ENCODE results near the gene FAM228B.

The FAM228B gene

DNA sequence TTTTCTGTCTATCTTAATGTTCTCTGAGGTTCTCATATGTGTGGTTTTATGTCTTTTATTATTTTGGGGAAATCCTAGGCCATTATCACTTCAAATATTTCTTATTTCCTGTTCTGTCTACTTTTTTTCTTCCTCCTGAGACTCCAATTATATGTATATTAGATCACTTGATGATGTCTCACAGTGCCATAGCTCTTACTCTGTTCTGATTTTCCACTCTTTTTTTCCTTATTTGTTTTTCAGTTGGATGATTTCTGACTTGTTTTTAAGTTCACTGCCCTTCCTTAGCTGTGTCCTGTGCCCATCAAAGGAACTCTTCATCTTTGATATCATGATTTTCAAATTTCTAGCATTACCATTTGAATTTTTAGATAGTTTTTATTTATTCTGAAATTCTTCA lies 24.1 kb downstream of the FAM228B start:
- no peak for DNase-seq
- H3K4me2 ChIP-seq (ENCODE audit: low read length), result no peak overlapping the region
- no peak overlapping the region for H3K27ac ChIP-seq (ENCODE audit: low read depth, low read length)
- H4K5ac ChIP-seq (ENCODE audit: low read length), result no peak overlapping the region
- H2BK120ac ChIP-seq (ENCODE audit: low read depth, low read length), result no peak overlapping the region
- H3K18ac ChIP-seq (ENCODE audit: low read length), result no peak overlapping the region
- H4K8ac ChIP-seq (ENCODE audit: low read depth, low read length), result no peak overlapping the region
- no peak overlapping the region for H3K4me3 ChIP-seq (ENCODE audit: low read length)
- no peak overlapping the region for H3K9ac ChIP-seq (ENCODE audit: low read length)
- H2BK5ac ChIP-seq (ENCODE audit: low read length), result no peak overlapping the region
- no peak overlapping the region for H3K23ac ChIP-seq (ENCODE audit: low read length)
- H2BK15ac ChIP-seq (replicated peaks; ENCODE audit: low read depth), result no peak overlapping the region
- no peaks in the 10 kb centered on the region for H3K36me3 ChIP-seq (ENCODE audit: control insufficient read depth, insufficient read depth, low read length)
- H3K79me2 ChIP-seq (ENCODE audit: control insufficient read depth, insufficient read depth, low read length), result no peaks in the 10 kb centered on the region
- H3K4me1 ChIP-seq (ENCODE audit: control insufficient read depth, low read depth, low read length), result no peaks in the 10 kb centered on the region
- H3K4ac ChIP-seq (ENCODE audit: low read depth, low read length), result no peak overlapping the region
- no peaks in the 10 kb centered on the region for H3K79me1 ChIP-seq (ENCODE audit: low read length)
- H3K56ac ChIP-seq (ENCODE audit: low read length), result no peak overlapping the region
- H3K27me3 ChIP-seq (ENCODE audit: insufficient read depth, low read length, poor library complexity), result no peaks in the 10 kb centered on the region
- H2AK5ac ChIP-seq (ENCODE audit: low read length), result no peak overlapping the region

DNA sequence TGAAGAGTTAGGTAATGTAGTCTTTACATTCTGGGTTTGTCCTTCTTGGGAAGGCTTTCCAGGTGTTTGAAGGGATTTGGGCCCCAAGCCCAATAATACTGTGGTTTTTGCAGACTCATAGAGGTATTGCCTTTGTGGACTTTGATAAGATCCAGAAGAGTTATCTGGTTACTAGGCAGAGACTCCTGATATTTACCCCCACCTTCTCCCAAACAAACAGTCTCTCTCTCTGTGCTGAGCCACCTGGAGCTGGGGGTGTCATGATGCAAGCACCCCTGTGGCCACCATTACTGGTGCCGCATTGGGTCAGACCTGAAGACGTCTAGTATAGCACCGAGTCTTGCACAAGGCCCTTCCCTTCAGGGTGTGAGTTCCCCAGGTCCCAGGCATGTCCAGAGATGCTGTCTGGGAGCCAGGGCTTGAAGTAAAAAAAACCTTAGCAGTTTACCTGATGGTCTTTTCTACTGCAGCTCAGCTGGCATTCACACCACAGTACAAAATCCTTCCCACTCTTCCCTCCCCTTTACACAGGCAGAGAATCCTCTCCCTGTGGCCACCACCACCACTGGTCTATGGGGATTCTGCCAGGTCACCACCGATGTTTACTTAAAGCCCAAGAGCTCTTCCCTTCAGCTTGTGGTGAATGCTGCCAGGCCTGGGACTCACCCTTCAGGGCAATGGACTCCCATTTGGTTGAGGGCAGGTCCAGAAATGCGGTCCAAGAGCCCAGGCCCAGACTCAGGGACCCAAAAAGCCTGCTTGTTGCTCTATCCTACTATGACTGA lies 29.3 kb downstream of the FAM228B start:
- H3K18ac ChIP-seq (ENCODE audit: low read length), result no peak overlapping the region
- H4K8ac ChIP-seq (ENCODE audit: low read depth, low read length), result no peak overlapping the region
- no peak overlapping the region for H3K27ac ChIP-seq (ENCODE audit: low read depth, low read length)
- no peaks in the 10 kb centered on the region for H3K79me2 ChIP-seq (ENCODE audit: control insufficient read depth, insufficient read depth, low read length)
- no peak overlapping the region for H2BK15ac ChIP-seq (replicated peaks; ENCODE audit: low read depth)
- H3K56ac ChIP-seq (ENCODE audit: low read length), result no peak overlapping the region
- H2AK5ac ChIP-seq (ENCODE audit: low read length), result no peak overlapping the region
- no peak overlapping the region for H3K4me3 ChIP-seq (ENCODE audit: low read length)
- no peak overlapping the region for H3K4me2 ChIP-seq (ENCODE audit: low read length)
- H3K4me1 ChIP-seq (ENCODE audit: control insufficient read depth, low read depth, low read length), result no peaks in the 10 kb centered on the region
- no peak for DNase-seq
- no peak overlapping the region for H3K23ac ChIP-seq (ENCODE audit: low read length)
- no peak overlapping the region for H4K5ac ChIP-seq (ENCODE audit: low read length)
- H3K4ac ChIP-seq (ENCODE audit: low read depth, low read length), result no peak overlapping the region
- H2BK5ac ChIP-seq (ENCODE audit: low read length), result no peak overlapping the region
- no peak overlapping the region for H3K9ac ChIP-seq (ENCODE audit: low read length)
- H3K36me3 ChIP-seq (ENCODE audit: control insufficient read depth, insufficient read depth, low read length), result no peaks in the 10 kb centered on the region
- H3K79me1 ChIP-seq (ENCODE audit: low read length), result no peaks in the 10 kb centered on the region
- no peak overlapping the region for H2BK120ac ChIP-seq (ENCODE audit: low read depth, low read length)
- H3K27me3 ChIP-seq (ENCODE audit: insufficient read depth, low read length, poor library complexity), result no peaks in the 10 kb centered on the region
- no CpG with 5 or more reads among the region's 5 CpGs for WGBS (ENCODE audit: extremely low coverage, insufficient coverage, low lambda C conversion rate)

DNA sequence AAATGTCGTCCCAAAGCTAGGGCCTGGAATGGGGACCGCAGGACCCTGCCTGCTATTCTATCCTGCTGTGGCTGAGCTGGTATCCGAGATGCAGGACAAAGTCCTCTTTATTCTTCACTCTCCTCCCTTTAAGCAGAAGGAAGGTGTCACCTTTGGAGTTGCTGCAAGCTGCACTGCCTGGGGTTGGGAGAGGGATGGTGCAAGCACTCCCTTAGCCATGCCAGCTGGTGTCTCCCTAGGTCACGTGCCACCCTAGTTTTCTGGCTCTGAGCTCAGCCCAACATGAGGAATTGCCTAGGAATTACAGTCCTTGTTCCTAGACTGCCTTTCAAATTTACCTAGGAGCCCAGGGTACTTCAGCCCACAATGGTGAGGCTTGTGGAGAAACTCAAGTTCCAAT lies 30.2 kb downstream of the FAM228B start:
- no peak overlapping the region for H3K56ac ChIP-seq (ENCODE audit: low read length)
- H3K4me3 ChIP-seq (ENCODE audit: low read length), result no peak overlapping the region
- H3K79me1 ChIP-seq (ENCODE audit: low read length), result no peaks in the 10 kb centered on the region
- no peak overlapping the region for H4K5ac ChIP-seq (ENCODE audit: low read length)
- H3K23ac ChIP-seq (ENCODE audit: low read length), result no peak overlapping the region
- H2BK15ac ChIP-seq (replicated peaks; ENCODE audit: low read depth), result no peak overlapping the region
- H3K27me3 ChIP-seq (ENCODE audit: insufficient read depth, low read length, poor library complexity), result no peaks in the 10 kb centered on the region
- H3K4ac ChIP-seq (ENCODE audit: low read depth, low read length), result no peak overlapping the region
- H3K36me3 ChIP-seq (ENCODE audit: control insufficient read depth, insufficient read depth, low read length), result no peaks in the 10 kb centered on the region
- H3K79me2 ChIP-seq (ENCODE audit: control insufficient read depth, insufficient read depth, low read length), result no peaks in the 10 kb centered on the region
- H3K9ac ChIP-seq (ENCODE audit: low read length), result no peak overlapping the region
- no peak overlapping the region for H3K18ac ChIP-seq (ENCODE audit: low read length)
- no peak overlapping the region for H4K8ac ChIP-seq (ENCODE audit: low read depth, low read length)
- whole genome bisulfite sequencing (ENCODE audit: extremely low coverage, insufficient coverage, low lambda C conversion rate), result no CpG with 5 or more reads among the region's 4 CpGs
- no peak overlapping the region for H3K27ac ChIP-seq (ENCODE audit: low read depth, low read length)
- no peaks in the 10 kb centered on the region for H3K4me1 ChIP-seq (ENCODE audit: control insufficient read depth, low read depth, low read length)
- DNase-seq, result no peak
- no peak overlapping the region for H2AK5ac ChIP-seq (ENCODE audit: low read length)
- no peak overlapping the region for H3K4me2 ChIP-seq (ENCODE audit: low read length)
- H2BK5ac ChIP-seq (ENCODE audit: low read length), result no peak overlapping the region
- H2BK120ac ChIP-seq (ENCODE audit: low read depth, low read length), result no peak overlapping the region

DNA sequence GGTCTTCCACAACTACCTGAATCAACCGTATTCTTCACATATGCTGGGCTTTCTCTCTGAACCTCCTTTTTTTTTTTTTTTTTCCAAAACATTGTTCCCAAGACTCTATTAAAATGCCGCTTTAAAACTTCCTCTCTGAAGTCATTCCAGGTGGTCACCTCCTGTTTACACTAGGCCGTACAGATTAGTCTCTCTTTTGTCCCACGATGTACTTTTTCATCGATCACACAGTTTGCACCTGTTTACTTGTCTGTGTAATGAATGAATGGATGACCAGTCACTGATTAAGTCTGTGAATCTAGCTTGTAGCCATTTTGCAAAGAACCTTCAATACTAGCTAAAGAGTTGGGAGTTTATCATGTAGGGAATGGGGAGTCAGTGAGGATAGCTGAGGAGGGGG lies 34.9 kb downstream of the FAM228B start:
- Histone ChIP-seq H3K79me2 (ENCODE audit: control insufficient read depth, insufficient read depth, low read length) (no peaks in the 10 kb centered on the region), H2BK15ac (replicated peaks; ENCODE audit: low read depth) (no peak overlapping the region), H3K4me3 (ENCODE audit: low read length) (no peak overlapping the region), H3K56ac (ENCODE audit: low read length) (no peak overlapping the region), H3K36me3 (ENCODE audit: control insufficient read depth, insufficient read depth, low read length) (no peaks in the 10 kb centered on the region), H2BK5ac (ENCODE audit: low read length) (no peak overlapping the region), H3K27ac (ENCODE audit: low read depth, low read length) (no peak overlapping the region), H2AK5ac (ENCODE audit: low read length) (no peak overlapping the region), H2BK120ac (ENCODE audit: low read depth, low read length) (no peak overlapping the region), H3K27me3 (ENCODE audit: insufficient read depth, low read length, poor library complexity) (no peaks in the 10 kb centered on the region), H3K4me2 (ENCODE audit: low read length) (no peak overlapping the region), H3K4me1 (ENCODE audit: control insufficient read depth, low read depth, low read length) (no peaks in the 10 kb centered on the region), H3K23ac (ENCODE audit: low read length) (no peak overlapping the region), H3K9ac (ENCODE audit: low read length) (no peak overlapping the region), H4K8ac (ENCODE audit: low read depth, low read length) (no peak overlapping the region), H4K5ac (ENCODE audit: low read length) (no peak overlapping the region), H3K18ac (ENCODE audit: low read length) (no peak overlapping the region), H3K4ac (ENCODE audit: low read depth, low read length) (no peak overlapping the region), H3K79me1 (ENCODE audit: low read length) (no peaks in the 10 kb centered on the region)
- no peak for DNase-seq
- no CpG with 5 or more reads among the region's 5 CpGs for WGBS (ENCODE audit: extremely low coverage, insufficient coverage, low lambda C conversion rate)

DNA sequence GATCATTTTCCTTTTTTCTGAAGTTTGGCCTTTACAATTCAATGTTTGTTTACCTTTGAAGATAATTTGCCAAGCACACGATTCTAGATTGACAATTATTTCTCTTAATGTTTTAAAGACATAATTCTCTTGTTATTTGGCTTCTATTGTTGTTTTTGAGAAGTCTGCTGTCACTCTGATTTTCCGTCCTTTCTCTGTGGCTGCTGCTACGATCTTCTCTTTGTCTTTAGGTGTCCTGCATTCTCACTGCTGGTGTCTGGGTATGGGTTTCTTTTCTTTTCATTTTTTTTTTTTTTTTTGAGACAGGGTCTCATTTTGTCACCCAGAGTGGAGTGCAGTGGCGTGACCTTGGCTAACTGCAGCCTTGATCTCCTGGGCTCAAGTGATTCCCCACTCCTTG lies 36.4 kb downstream of the FAM228B start:
- H3K4ac ChIP-seq (ENCODE audit: low read depth, low read length), result no peak overlapping the region
- no peak overlapping the region for H2BK5ac ChIP-seq (ENCODE audit: low read length)
- H4K5ac ChIP-seq (ENCODE audit: low read length), result no peak overlapping the region
- no peak overlapping the region for H2AK5ac ChIP-seq (ENCODE audit: low read length)
- H3K4me1 ChIP-seq (ENCODE audit: control insufficient read depth, low read depth, low read length), result no peaks in the 10 kb centered on the region
- no peaks in the 10 kb centered on the region for H3K79me1 ChIP-seq (ENCODE audit: low read length)
- H4K8ac ChIP-seq (ENCODE audit: low read depth, low read length), result no peak overlapping the region
- no peaks in the 10 kb centered on the region for H3K79me2 ChIP-seq (ENCODE audit: control insufficient read depth, insufficient read depth, low read length)
- no peak for DNase-seq
- H3K36me3 ChIP-seq (ENCODE audit: control insufficient read depth, insufficient read depth, low read length), result no peaks in the 10 kb centered on the region
- H3K9ac ChIP-seq (ENCODE audit: low read length), result no peak overlapping the region
- no peak overlapping the region for H3K18ac ChIP-seq (ENCODE audit: low read length)
- no peaks in the 10 kb centered on the region for H3K27me3 ChIP-seq (ENCODE audit: insufficient read depth, low read length, poor library complexity)
- WGBS (ENCODE audit: extremely low coverage, insufficient coverage, low lambda C conversion rate), result no CpG with 5 or more reads among the region's 4 CpGs
- no peak overlapping the region for H2BK15ac ChIP-seq (replicated peaks; ENCODE audit: low read depth)
- no peak overlapping the region for H3K4me3 ChIP-seq (ENCODE audit: low read length)
- H3K4me2 ChIP-seq (ENCODE audit: low read length), result no peak overlapping the region
- H3K27ac ChIP-seq (ENCODE audit: low read depth, low read length), result no peak overlapping the region
- H2BK120ac ChIP-seq (ENCODE audit: low read depth, low read length), result no peak overlapping the region
- no peak overlapping the region for H3K23ac ChIP-seq (ENCODE audit: low read length)
- H3K56ac ChIP-seq (ENCODE audit: low read length), result no peak overlapping the region

DNA sequence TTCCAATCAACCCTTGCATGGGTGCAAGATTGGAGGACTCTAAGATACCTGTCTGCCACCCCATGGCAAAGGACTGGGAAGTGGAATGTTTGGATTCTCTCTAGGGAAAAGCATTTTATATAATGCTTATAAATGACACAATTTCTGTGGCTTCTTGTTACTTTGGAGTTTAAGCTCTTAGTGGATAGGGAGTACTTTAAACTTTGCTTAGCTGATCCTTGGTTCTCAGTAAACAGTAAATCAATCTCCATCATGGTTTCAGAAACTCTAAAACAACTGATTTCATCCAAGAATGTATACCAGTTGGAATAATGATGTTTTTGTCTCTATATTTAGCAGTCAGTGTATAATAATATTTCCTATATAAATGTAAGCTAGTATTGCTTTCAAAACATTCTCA lies 37.5 kb downstream of the FAM228B start:
- Histone ChIP-seq H3K4me2 (ENCODE audit: low read length) (no peak overlapping the region), H3K27ac (ENCODE audit: low read depth, low read length) (no peak overlapping the region), H3K23ac (ENCODE audit: low read length) (no peak overlapping the region)

More for the DNA sequence above, 37.5 kb downstream of the FAM228B start:
- Histone ChIP-seq H4K5ac (ENCODE audit: low read length) (no peak overlapping the region), H3K79me2 (ENCODE audit: control insufficient read depth, insufficient read depth, low read length) (no peaks in the 10 kb centered on the region), H3K18ac (ENCODE audit: low read length) (no peak overlapping the region), H3K56ac (ENCODE audit: low read length) (no peak overlapping the region), H2BK120ac (ENCODE audit: low read depth, low read length) (no peak overlapping the region), H3K27me3 (ENCODE audit: insufficient read depth, low read length, poor library complexity) (no peaks in the 10 kb centered on the region), H3K9ac (ENCODE audit: low read length) (no peak overlapping the region), H3K4me3 (ENCODE audit: low read length) (no peak overlapping the region), H3K4ac (ENCODE audit: low read depth, low read length) (no peak overlapping the region), H2BK5ac (ENCODE audit: low read length) (no peak overlapping the region), H3K79me1 (ENCODE audit: low read length) (no peaks in the 10 kb centered on the region), H2AK5ac (ENCODE audit: low read length) (no peak overlapping the region), H2BK15ac (replicated peaks; ENCODE audit: low read depth) (no peak overlapping the region), H3K36me3 (ENCODE audit: control insufficient read depth, insufficient read depth, low read length) (no peaks in the 10 kb centered on the region), H3K4me1 (ENCODE audit: control insufficient read depth, low read depth, low read length) (no peaks in the 10 kb centered on the region), H4K8ac (ENCODE audit: low read depth, low read length) (no peak overlapping the region)
- DNase-seq, result no peak
